Liver (tissue), 9 donors: Measurements from ENCODE around the gene RAI2. TPM values are rescaled to one million over a fixed set of nuclear protein-coding genes. Genes with fewer than 3 reads are reported as not detected.

Experiments
- DNase-seq: peaks from one replicate; pipeline ENCODE4 v3.0.0-alpha.2; 2017; ENCODE audit warnings: low spot score
- H3K27ac ChIP-seq, 2 donors: one replicate each; pipeline ENCODE4 v1.7.0; 2013; ENCODE audit warnings: inconsistent platforms in 2 of 2, low read length in 2 of 2, control low read depth in 1 of 2, low read depth in 1 of 2, mild to moderate bottlenecking in 1 of 2
- H3K27me3 ChIP-seq, 4 donors: one replicate each; pipeline versions ENCODE4 v1.6.1 to v1.7.0; 2013; ENCODE audit warnings: low read length in 3 of 4, inconsistent platforms in 1 of 4, mild to moderate bottlenecking in 1 of 4, moderate library complexity in 1 of 4; ENCODE audit not compliant: control insufficient read depth in 4 of 4, insufficient read depth in 4 of 4
- H3K36me3 ChIP-seq, 4 donors: one replicate each; pipeline versions ENCODE4 v1.6.1 to v1.7.0; 2013; ENCODE audit warnings: low read length in 3 of 4, mild to moderate bottlenecking in 3 of 4, low read depth in 1 of 4, moderate library complexity in 1 of 4; ENCODE audit not compliant: control insufficient read depth in 4 of 4, insufficient read depth in 3 of 4
- H3K4me1 ChIP-seq, 4 donors: one replicate each; pipeline versions ENCODE4 v1.6.1 to v1.7.0; 2013; ENCODE audit warnings: low read length in 3 of 4, mild to moderate bottlenecking in 3 of 4, moderate library complexity in 1 of 4; ENCODE audit not compliant: control insufficient read depth in 4 of 4, insufficient read depth in 4 of 4
- H3K4me3 ChIP-seq, 3 donors: one replicate each; pipeline versions ENCODE4 v1.6.1 to v1.7.0; 2013; ENCODE audit warnings: low read length in 3 of 3, control low read depth in 1 of 3, low read depth in 1 of 3, mild to moderate bottlenecking in 1 of 3
- H3K9ac ChIP-seq, 2 donors: one replicate each; pipeline ENCODE4 v1.7.0; 2013; ENCODE audit warnings: low read length in 2 of 2, mild to moderate bottlenecking in 2 of 2, moderate library complexity in 2 of 2, control low read depth in 1 of 2, low read depth in 1 of 2
- H3K9me3 ChIP-seq, 4 donors: one replicate each; pipeline versions ENCODE4 v1.6.1 to v1.7.0; 2013; ENCODE audit warnings: low read length in 3 of 4; ENCODE audit not compliant: control insufficient read depth in 4 of 4
- ATF3 ChIP-seq: IDR thresholded peaks from 2 replicates; pipeline ENCODE4 v1.6.1; 2016; ENCODE audit warnings: antibody characterized with exemption
- CTCF ChIP-seq: fragments of 150-350 bp; IDR thresholded peaks from 2 replicates; pipeline ENCODE4 v1.5.1; 2017; ENCODE audit warnings: improper control_type of control experiment, low read depth, low read length; ENCODE audit not compliant: missing input control
- EGR1 ChIP-seq, 2 donors: IDR thresholded peaks; 2 replicates each; pipeline ENCODE4 v1.6.1; 2016 to 2018; ENCODE audit warnings: antibody characterized with exemption in 2 of 2, low read depth in 2 of 2
- FOXA1 ChIP-seq: IDR thresholded peaks from 2 replicates; pipeline ENCODE4 v1.6.1; 2016; ENCODE audit warnings: antibody characterized with exemption
- FOXA2 ChIP-seq: IDR thresholded peaks from 2 replicates; pipeline ENCODE4 v1.6.1; 2016; ENCODE audit warnings: antibody characterized with exemption
- HNF4A ChIP-seq, 2 donors: conservative IDR thresholded peaks; 2 replicates each; pipeline ENCODE4 v1.6.1; 2016; ENCODE audit warnings: antibody characterized with exemption in 2 of 2, mild to moderate bottlenecking in 2 of 2
- HNF4G ChIP-seq: IDR thresholded peaks from 2 replicates; pipeline ENCODE4 v1.6.1; 2016; ENCODE audit warnings: antibody characterized with exemption
- JUND ChIP-seq, 2 donors: IDR thresholded peaks; 2 replicates each; pipeline ENCODE4 v1.6.1; 2016; ENCODE audit warnings: antibody characterized with exemption in 2 of 2
- MAX ChIP-seq: IDR thresholded peaks from 2 replicates; pipeline ENCODE4 v1.6.1; 2016; ENCODE audit warnings: antibody characterized with exemption
- NR2F2 ChIP-seq: IDR thresholded peaks from 2 replicates; pipeline ENCODE4 v1.6.1; 2016; ENCODE audit warnings: antibody characterized with exemption
- RAD21 ChIP-seq, 2 donors: IDR thresholded peaks; 2 replicates each; pipeline ENCODE4 v1.6.1; 2016; ENCODE audit warnings: antibody characterized with exemption in 2 of 2, mild to moderate bottlenecking in 2 of 2
- REST ChIP-seq: IDR thresholded peaks from 2 replicates; pipeline ENCODE4 v1.6.1; 2016; ENCODE audit warnings: antibody characterized with exemption, mild to moderate bottlenecking
- RXRA ChIP-seq, 2 donors: IDR thresholded peaks; 2 replicates each; pipeline ENCODE4 v1.6.1; 2017 to 2018; ENCODE audit warnings: antibody characterized with exemption in 2 of 2, mild to moderate bottlenecking in 1 of 2
- SP1 ChIP-seq: IDR thresholded peaks from 2 replicates; pipeline ENCODE4 v1.6.1; 2018; ENCODE audit warnings: antibody characterized with exemption, mild to moderate bottlenecking
- TAF1 ChIP-seq: conservative IDR thresholded peaks from 2 replicates; pipeline ENCODE4 v1.6.1; 2016; ENCODE audit warnings: antibody characterized with exemption, mild to moderate bottlenecking
- YY1 ChIP-seq: IDR thresholded peaks from 2 replicates; pipeline ENCODE4 v1.6.1; 2016; ENCODE audit warnings: antibody characterized with exemption, mild to moderate bottlenecking
- ZBTB33 ChIP-seq: IDR thresholded peaks from 2 replicates; pipeline ENCODE4 v1.6.1; 2016; ENCODE audit warnings: antibody characterized with exemption
- WGBS: extraction: QIAGEN DNeasy Blood & Tissue Kit; methylation state at CpG from one replicate; pipeline ENCODE4 v1.1.7; 2013; 5-methylcytosine and 5-hydroxymethylcytosine counted together
- polyA plus RNA-seq, 2 donors: library from polyadenylated mRNA; stranded (reverse) in 1 of 2; unstranded in 1 of 2; fragments of 200-250 nt in 1 of 2; fragments of >200 nt in 1 of 2; fragmentation: Nextera tagmentation in 1 of 2; extraction: Ambion mirVana in 1 of 2; gene quantifications; one replicate each; pipeline versions ENCODE4 v1.2.1 to v1.2.3, GENCODE V29; 2013 to 2015
- total RNA-seq, 2 donors: library from RNA; depleted of rRNA; stranded (reverse); fragments of >200 nt; gene quantifications; one replicate each; pipeline ENCODE4 v1.2.3, GENCODE V29; 2014
- donor health status: healthy.
- donor health status: healthy.
- donor health status: healthy.
- donor health status: healthy.
- donor health status: healthy.

The RAI2 gene
- total and polyA plus RNA-seq, 4 donors: 0.14 to 1.8 (median 0.97) TPM

GRCh38 chrX:17826609-17827496 lies 34.2 kb downstream of the RAI2 start:
- H3K4me1 ChIP-seq: peaks cover 1 to 3% (median 2%) of the 10 kb centered on the region in 4 donors
- no peak overlapping the region for H3K9ac ChIP-seq
- TF ChIP-seq YY1: no peak
- no peak for TF ChIP-seq JUND (IDR thresholded peaks at IDR 0.05)
- no peak for TF ChIP-seq ATF3
- TF ChIP-seq RAD21 (IDR thresholded peaks at IDR 0.05): no peak
- TF ChIP-seq FOXA1: no peak
- no peak for TF ChIP-seq FOXA2
- TF ChIP-seq ZBTB33: no peak
- TF ChIP-seq REST: no peak
- TF ChIP-seq HNF4A (conservative IDR thresholded peaks at IDR 0.05): no peak
- no peak for TF ChIP-seq CTCF
- TF ChIP-seq SP1: no peak
- no peaks in the 10 kb centered on the region for H3K36me3 ChIP-seq
- H3K27me3 ChIP-seq: no peaks in the 10 kb centered on the region
- 86% methylated on average over 5 of the region's 5 CpGs for WGBS
- no peak overlapping the region for H3K4me3 ChIP-seq
- no peak overlapping the region for H3K27ac ChIP-seq
- no peak for DNase-seq
- no peaks in the 10 kb centered on the region for H3K9me3 ChIP-seq

- Histone ChIP-seq H3K4me3 (no peak overlapping the region), H3K9me3 (no peaks in the 10 kb centered on the region), H3K27me3 (no peaks in the 10 kb centered on the region), H3K36me3 (no peaks in the 10 kb centered on the region), H3K4me1 (peaks cover 0 to 2% (median 1%) of the 10 kb centered on the region in 4 donors), H3K9ac (no peak overlapping the region), H3K27ac (no peak overlapping the region)
- 91% methylated on average over 4 of the region's 4 CpGs for WGBS
- no peak for DNase-seq
- TF ChIP-seq REST (no peak), YY1 (no peak), EGR1 (IDR thresholded peaks at IDR 0.05; ENCODE audit: low read depth in 2 of 2) (no peak), RXRA (IDR thresholded peaks at IDR 0.05) (no peak), NR2F2 (no peak), TAF1 (no peak), RAD21 (IDR thresholded peaks at IDR 0.05) (no peak), FOXA2 (no peak), FOXA1 (no peak), CTCF (no peak), HNF4G (no peak), MAX (no peak), SP1 (no peak)
Observed at GRCh38 chrX:17824980-17825379, 36.1 kb downstream of the RAI2 start.
